Keratinocyte (primary cell): ENCODE data around the gene RNF175. TPM values are rescaled to one million over a fixed set of nuclear protein-coding genes. Genes with fewer than 3 reads are reported as not detected.

ENCODE experiments used
- DNase-seq: peaks from one replicate; pipeline ENCODE4 v3.0.0-alpha.2; 2011; ENCODE audit warnings: low read depth, missing footprints, low spot score
- FAIRE-seq: peaks from 2 replicates; lab custom pipeline; 2011; peaks lifted over from hg19 to GRCh38; lab: Jason Lieb, UNC
- H2AFZ ChIP-seq: 2 replicates; pipeline ENCODE4 v1.6.0; 2012; ENCODE audit warnings: low read length, control low read depth, inconsistent platforms; ENCODE audit not compliant: control insufficient read depth
- H3K27ac ChIP-seq: 2 replicates; pipeline ENCODE4 v1.5.1; 2011; ENCODE audit warnings: low read length; ENCODE audit not compliant: control insufficient read depth, insufficient read depth
- H3K27me3 ChIP-seq: 3 replicates; pipeline ENCODE4 v1.6.0; 2011; ENCODE audit warnings: low read length; ENCODE audit not compliant: control insufficient read depth, insufficient read depth; ENCODE audit errors: extremely low read depth
- H3K36me3 ChIP-seq, 2 experiments: 2 replicates in 1 of 2; 3 replicates in 1 of 2; pipeline ENCODE4 v1.5.1; 2011; ENCODE audit warnings: low read length in 2 of 2, mild to moderate bottlenecking in 1 of 2; ENCODE audit not compliant: control insufficient read depth in 2 of 2, insufficient read depth in 2 of 2; ENCODE audit errors: extremely low read depth in 1 of 2
- H3K4me1 ChIP-seq: 3 replicates; pipeline ENCODE4 v1.5.1; 2011; ENCODE audit warnings: low read length; ENCODE audit not compliant: control insufficient read depth, insufficient read depth; ENCODE audit errors: extremely low read depth
- H3K4me2 ChIP-seq: 3 replicates; pipeline ENCODE4 v1.6.0; 2011; ENCODE audit warnings: low read depth, low read length; ENCODE audit not compliant: control insufficient read depth, insufficient read depth; ENCODE audit errors: extremely low read depth
- H3K4me3 ChIP-seq, 3 experiments: fragments of 200-600 bp in 1 of 3; sonication (generic) in 1 of 3; 2 replicates in 2 of 3; 3 replicates in 1 of 3; pipeline ENCODE4 v1.5.1; 2011 to 2016; ENCODE audit warnings: low read length in 3 of 3, mild to moderate bottlenecking in 3 of 3, control low read depth in 2 of 3, inconsistent platforms in 1 of 3, low read depth in 1 of 3, mixed read lengths in 1 of 3, mixed run types in 1 of 3, moderate library complexity in 1 of 3; ENCODE audit not compliant: control insufficient read depth in 2 of 3, insufficient read depth in 2 of 3; ENCODE audit errors: extremely low read depth in 1 of 3
- H3K79me2 ChIP-seq: 2 replicates; pipeline ENCODE4 v1.6.0; 2012; ENCODE audit warnings: low read length; ENCODE audit not compliant: control insufficient read depth, insufficient read depth
- H3K9ac ChIP-seq: 3 replicates; pipeline ENCODE4 v1.6.0; 2011; ENCODE audit warnings: low read length; ENCODE audit not compliant: control insufficient read depth, insufficient read depth; ENCODE audit errors: extremely low read depth
- H3K9me1 ChIP-seq: 3 replicates; pipeline ENCODE4 v1.6.0; 2011; ENCODE audit warnings: low read length; ENCODE audit not compliant: control insufficient read depth, insufficient read depth; ENCODE audit errors: extremely low read depth
- H3K9me3 ChIP-seq: 2 replicates; pipeline ENCODE4 v1.5.1; 2012; ENCODE audit warnings: low read depth, low read length; ENCODE audit not compliant: control insufficient read depth
- H4K20me1 ChIP-seq: 3 replicates; pipeline ENCODE4 v1.6.0; 2011; ENCODE audit warnings: low read length; ENCODE audit not compliant: control insufficient read depth, insufficient read depth; ENCODE audit errors: extremely low read depth
- EZH2 ChIP-seq: IDR thresholded peaks from one replicate; pipeline ENCODE4 v1.6.1; 2012; ENCODE audit warnings: inconsistent platforms, mild to moderate bottlenecking, low read length, moderate library complexity
- dilution Hi-C: fragments of 300-500 bp; cut with MboI; formaldehyde crosslinking; loops from one replicate; pipeline ENCODE4 v1.7.0; 2020; ENCODE audit warnings: low sequenced_read_pairs; ENCODE audit not compliant: extremely low pct_ligation_motif_present
- polyA plus RNA-seq, 5 experiments: library from polyadenylated mRNA; depleted of rRNA in 3 of 5; stranded (reverse) in 3 of 5; stranded (forward) in 1 of 5; unstranded in 1 of 5; fragments of >200 nt; gene quantifications; 1 replicate in 1 of 5; 2 replicates in 3 of 5; 3 replicates in 1 of 5; pipeline versions ENCODE4 v1.2.1 to v1.2.3, GENCODE V29; 2011 to 2012; ENCODE audit warnings: missing spikeins in 2 of 5, low read depth in 1 of 5, low replicate concordance in 1 of 5
- TF ChIP-seq, protein P1 (sequence below), 3 experiments: IDR thresholded peaks in 1 of 3; conservative IDR thresholded peaks in 1 of 3; optimal IDR thresholded peaks in 1 of 3; 2 replicates in 2 of 3; 3 replicates in 1 of 3; pipeline versions ENCODE3 to v1.5.1; 2011; ENCODE audit warnings: low read length in 3 of 3, mild to moderate bottlenecking in 3 of 3, moderate library complexity in 2 of 3, control low read depth in 1 of 3, inconsistent platforms in 1 of 3; ENCODE audit not compliant: insufficient read depth in 2 of 3; ENCODE audit errors: extremely low read depth in 1 of 3

RNF175 gene
- polyA plus RNA-seq, 1 donor (not counting 4 experiments of a cell fraction or from before 2014, with no cell fraction given): not detected

DNA sequence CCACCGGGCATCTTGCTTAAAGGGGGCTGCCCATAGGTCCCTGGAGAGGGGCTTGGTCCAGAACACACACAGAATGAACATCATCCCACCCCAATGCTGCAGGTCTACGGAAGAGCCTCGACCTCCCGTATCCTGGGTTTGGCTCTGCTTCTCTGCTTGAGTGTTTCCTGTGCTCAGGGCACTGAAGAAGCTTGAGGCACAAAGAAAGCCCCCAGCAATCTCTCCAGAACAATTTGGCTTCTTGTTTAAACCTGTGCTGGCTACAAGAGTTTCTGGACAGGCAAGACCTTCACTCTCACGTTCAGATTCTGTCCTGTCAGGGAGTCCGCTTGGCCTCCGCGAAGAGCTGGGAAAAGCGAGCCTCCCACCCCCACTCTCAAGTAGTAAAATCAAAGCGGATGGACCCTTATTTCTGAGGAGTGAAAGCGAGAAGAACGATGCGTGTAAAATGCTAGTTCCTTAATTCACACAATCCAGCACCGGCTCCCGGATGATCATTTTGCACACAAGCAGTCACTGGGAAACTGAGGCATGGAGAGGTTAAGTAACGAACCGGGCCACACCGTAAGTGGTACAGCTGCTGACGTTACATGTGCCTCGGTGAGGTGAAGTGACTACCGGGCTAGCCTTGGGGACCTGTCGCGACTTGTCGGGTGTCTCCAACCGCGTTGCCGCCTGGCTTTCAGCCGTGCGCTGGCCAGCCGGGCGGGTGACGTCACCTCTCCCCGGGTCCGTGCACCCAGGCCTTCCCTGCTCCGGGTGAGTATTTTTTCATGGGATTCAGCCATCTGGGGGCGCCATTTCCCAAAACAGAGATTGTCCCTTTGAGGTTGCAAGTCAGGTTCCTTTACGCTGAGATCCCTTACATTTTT is 32.2 kb upstream of the RNF175 start:
- no peaks in the 10 kb centered on the region for H3K9me1 ChIP-seq
- no peaks in the 10 kb centered on the region for H3K36me3 ChIP-seq
- peak overlapping the region in 2 of 3 experiments; percentile 1 to 46 for H3K4me3 ChIP-seq
- H3K27ac ChIP-seq: no peak overlapping the region
- DNase-seq: peak; percentile 2
- no peak overlapping the region for H3K9ac ChIP-seq
- H2AFZ ChIP-seq: no peak overlapping the region
- dilution Hi-C loops: no loop called here
- H4K20me1 ChIP-seq: peaks cover 2% of the 10 kb centered on the region
- no peak for TF ChIP-seq EZH2
- TF ChIP-seq, protein P1, sequence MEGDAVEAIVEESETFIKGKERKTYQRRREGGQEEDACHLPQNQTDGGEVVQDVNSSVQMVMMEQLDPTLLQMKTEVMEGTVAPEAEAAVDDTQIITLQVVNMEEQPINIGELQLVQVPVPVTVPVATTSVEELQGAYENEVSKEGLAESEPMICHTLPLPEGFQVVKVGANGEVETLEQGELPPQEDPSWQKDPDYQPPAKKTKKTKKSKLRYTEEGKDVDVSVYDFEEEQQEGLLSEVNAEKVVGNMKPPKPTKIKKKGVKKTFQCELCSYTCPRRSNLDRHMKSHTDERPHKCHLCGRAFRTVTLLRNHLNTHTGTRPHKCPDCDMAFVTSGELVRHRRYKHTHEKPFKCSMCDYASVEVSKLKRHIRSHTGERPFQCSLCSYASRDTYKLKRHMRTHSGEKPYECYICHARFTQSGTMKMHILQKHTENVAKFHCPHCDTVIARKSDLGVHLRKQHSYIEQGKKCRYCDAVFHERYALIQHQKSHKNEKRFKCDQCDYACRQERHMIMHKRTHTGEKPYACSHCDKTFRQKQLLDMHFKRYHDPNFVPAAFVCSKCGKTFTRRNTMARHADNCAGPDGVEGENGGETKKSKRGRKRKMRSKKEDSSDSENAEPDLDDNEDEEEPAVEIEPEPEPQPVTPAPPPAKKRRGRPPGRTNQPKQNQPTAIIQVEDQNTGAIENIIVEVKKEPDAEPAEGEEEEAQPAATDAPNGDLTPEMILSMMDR (optimal IDR thresholded peaks at IDR 0.05 in 1 of 3, IDR thresholded peaks at IDR 0.05 in 1 of 3, conservative IDR thresholded peaks at IDR 0.05 in 1 of 3; ENCODE audit: extremely low read depth in 1 of 3, insufficient read depth in 2 of 3, low read length in 3 of 3): peak; percentile 41 to 54 (median 52)
- peak overlapping the region; percentile 76 for H3K4me2 ChIP-seq
- peaks cover 12% of the 10 kb centered on the region for H3K4me1 ChIP-seq
- no peaks in the 10 kb centered on the region for H3K9me3 ChIP-seq
- no peaks in the 10 kb centered on the region for H3K79me2 ChIP-seq
- peak; percentile 44 for FAIRE-seq
- H3K27me3 ChIP-seq: peaks cover 62% of the 10 kb centered on the region

DNA sequence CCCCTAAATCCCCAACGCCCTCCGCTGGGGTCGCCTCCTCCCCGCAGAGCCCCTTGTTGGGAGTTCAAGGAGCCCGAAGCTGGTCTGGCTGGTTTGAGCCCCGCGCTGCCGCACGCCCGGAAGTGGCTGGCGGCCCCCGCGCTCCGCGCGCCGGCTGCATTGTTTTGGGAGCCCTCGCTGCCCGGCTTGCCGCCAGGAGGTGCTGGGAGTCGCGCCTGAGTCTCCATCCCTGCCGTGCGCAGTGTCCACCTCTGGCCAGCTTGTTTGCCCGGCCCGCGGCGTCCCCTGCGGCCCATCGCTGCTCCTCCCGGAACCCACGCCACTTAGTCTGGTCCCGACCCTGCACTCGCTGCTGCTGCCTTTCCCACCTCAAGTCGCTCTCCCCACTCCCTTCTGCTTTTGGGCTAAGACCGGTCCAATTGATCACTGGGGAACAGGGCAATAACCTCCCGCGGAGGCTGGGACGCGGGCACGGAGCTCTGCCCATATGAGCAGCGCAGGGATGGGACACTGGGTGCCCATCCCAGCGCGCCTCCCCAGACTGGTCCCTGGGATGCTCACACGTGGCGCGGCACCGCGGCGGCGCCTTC is 31.2 kb upstream of the RNF175 start:
- Histone ChIP-seq H2AFZ (no peak overlapping the region), H3K9ac (no peak overlapping the region), H3K4me1 (peaks cover 12% of the 10 kb centered on the region), H3K27me3 (peaks cover 68% of the 10 kb centered on the region), H4K20me1 (peaks cover 2% of the 10 kb centered on the region), H3K36me3 (no peaks in the 10 kb centered on the region), H3K9me1 (no peaks in the 10 kb centered on the region), H3K79me2 (no peaks in the 10 kb centered on the region), H3K27ac (no peak overlapping the region), H3K4me3 (peak overlapping the region in 1 of 3 experiments; percentile 10), H3K4me2 (peak overlapping the region; percentile 7), H3K9me3 (no peaks in the 10 kb centered on the region)
- DNase-seq (no peak), FAIRE-seq (no peak)
- dilution Hi-C loops: no loop called here
- TF ChIP-seq EZH2: peak; percentile 65
- TF ChIP-seq, protein P1 (optimal IDR thresholded peaks at IDR 0.05 in 1 of 3, IDR thresholded peaks at IDR 0.05 in 1 of 3, conservative IDR thresholded peaks at IDR 0.05 in 1 of 3; ENCODE audit: extremely low read depth in 1 of 3, insufficient read depth in 2 of 3, low read length in 3 of 3): peak in 2 of 3 experiments; percentile 32 to 40
